SHP77 treated with DMSO at 0.1 percent for 48 hours (cell line): ENCODE results near the gene JADE1.

Experiments
- DNase-seq: peaks from one replicate; lab custom pipeline; 2025; lab: John Stamatoyannopoulos, UW

Gene JADE1

DNA sequence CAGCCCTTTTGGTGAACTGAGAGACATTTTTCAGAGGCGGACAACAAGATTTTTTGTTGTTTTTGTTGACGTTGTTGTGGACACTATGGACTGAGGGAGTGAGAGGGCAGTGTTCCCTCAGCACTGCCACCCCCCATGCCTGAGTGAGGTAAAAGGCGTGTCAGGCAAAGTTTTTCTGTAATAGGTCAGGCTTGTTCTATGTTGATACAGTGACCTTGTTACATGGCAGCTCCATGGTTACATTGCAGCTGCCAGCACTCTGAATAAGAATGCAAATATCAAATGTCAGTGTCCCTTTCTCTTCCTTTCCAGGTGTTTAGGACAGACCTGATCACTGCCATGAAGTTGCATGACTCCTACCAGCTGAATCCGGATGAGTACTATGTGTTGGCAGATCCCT is 36.6 kb downstream of the JADE1 start:
- DNase-seq: peak; percentile 74

DNA sequence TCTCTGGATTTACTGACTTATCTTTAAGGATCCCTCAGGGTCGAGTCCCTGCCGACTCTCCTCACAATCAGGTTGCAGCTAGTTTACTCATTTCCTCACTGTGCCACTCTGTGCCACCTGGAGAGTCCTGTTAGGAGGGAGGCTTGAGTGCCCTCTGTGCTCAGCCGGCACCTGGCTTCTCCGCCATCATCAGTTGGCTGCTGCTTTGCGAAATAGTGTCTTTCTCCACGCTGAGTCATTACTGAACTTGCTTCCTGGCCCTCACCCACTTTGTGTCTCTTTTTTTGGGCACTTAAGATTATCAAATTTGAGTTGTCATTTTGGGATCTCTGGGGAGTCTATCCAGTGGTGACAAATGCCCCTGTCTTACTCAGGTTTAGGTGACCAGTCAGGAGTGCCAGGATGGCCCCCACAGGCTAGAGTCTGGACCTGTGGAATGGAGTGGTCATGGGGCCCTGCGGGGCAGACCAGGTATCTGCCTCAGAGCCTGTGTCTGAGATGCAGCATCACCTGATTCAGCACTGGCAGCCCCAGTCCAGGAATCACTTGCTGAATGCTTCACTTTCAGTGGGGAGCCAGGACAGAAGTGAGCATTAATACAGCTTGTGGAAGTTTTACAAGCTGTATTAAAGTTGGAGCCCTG is 37.7 kb downstream of the JADE1 start:
- no peak for DNase-seq

DNA sequence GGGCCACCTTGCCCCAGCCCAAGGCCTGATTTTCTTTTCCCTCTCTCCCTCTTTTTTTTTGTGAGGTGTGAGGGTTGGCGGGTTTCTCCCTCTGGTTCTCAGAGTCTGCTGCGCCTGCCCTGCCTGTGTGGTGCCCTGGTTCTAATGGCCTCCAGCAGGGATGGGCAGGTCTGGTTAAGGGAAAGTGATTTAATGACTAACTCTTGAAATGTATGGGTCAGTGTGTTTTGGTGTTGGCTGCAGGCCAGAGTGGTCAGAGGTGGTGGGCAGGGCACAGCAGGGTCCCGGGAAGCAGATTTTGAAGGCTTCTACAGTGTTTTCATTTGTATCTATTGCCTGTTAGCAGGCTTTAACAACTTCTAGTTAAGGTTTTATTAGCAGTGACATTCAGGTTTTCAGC is 39.0 kb downstream of the JADE1 start:
- no peak for DNase-seq

GRCh38 chr4:128850252-128850651 is 40.8 kb downstream of the JADE1 start:
- DNase-seq: no peak

DNA sequence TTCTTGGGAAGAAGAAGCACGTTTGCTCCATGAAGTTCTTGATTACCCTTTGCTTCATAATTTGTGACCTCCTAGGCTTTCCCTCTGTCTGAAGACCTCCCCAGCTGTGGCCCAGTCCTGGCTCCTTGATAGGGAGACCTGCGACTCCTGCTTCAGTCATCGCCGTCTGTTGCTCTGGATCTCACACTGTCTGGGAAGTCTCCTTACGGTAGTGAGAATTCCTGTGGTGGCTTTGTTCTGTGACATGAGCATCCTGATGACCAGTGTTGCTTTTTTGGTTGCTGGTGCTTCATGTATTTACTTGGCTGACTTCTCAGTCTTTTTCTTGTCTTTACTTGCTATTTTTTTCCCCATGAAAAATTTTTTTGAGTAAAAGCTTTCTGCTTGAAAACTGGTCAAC is 44.2 kb downstream of the JADE1 start:
- no peak for DNase-seq

GRCh38 chr4:128854433-128854832 is 44.9 kb downstream of the JADE1 start:
- DNase-seq: no peak

DNA sequence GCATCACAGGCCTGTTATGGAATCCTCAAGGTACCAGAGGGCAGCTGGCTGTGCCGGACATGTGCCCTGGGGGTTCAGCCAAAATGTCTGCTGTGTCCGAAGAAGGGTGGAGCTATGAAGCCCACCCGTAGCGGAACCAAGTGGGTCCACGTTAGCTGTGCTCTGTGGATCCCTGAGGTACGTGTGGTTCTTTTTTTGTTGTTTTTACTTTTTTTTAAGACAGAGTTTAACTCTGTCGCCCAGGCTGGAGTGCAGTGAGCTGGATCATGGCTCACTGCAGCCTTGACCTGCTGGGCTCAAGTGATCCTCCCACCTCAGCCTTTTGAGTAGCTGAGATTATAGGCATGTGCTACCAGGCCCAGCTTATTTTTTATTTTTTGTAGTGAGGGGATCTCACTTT is 46.1 kb downstream of the JADE1 start:
- DNase-seq: no peak

DNA sequence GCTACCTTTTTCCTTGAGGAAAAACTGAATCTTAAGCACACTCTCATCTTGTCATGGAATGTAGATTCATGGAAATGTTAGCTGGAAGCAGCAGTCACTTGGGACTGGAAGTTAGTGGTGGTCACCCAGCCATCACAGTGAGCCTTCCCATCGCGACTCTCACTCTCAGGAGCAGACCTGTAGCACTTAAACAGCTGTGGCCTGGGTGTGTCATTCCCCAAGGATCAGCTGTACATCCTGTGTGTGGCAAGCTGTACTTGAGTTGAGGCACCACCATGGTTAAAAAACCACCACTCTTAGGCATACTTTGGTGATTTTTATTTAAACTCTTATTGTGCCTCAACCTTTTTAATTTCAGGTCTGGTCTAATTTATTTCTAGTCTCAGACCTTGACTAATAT is 46.7 kb downstream of the JADE1 start:
- DNase-seq: no peak

DNA sequence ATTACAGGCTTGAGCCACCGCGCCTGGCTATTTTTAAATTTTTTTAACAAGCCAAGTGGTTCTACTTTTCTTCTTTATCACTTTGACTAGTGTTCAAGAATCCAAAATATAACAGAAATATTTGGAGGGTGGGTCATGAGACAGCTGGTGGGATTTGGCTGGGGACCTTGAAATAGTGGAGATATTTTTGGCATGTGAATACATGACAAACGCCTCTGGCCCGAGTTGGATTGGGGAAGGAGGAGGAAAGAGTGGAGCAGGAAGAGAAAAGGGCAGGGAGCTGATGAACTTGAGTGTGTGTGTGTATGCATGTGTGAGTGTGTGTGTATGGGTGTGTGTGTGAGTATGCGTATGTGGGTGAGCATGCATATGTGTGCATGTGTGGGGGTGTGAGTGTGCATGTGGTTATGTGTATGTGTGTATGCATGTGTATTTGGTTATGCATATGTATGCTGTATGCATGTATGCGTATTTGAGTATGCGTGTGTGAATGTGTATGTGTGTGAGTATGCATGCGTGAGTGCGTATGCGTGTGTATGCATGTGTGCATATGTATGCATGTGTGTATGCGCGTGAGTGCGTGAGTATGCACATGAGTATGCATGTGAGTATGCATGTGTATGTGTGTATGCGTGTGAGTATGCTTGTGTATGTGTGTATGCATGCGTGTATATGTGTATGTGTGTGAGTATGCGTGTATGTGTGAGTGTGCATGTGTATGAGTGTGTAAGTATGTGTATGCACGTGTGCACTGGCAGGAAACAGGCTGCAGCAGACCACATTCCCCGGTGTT is 49.6 kb downstream of the JADE1 start:
- DNase-seq: no peak

DNA sequence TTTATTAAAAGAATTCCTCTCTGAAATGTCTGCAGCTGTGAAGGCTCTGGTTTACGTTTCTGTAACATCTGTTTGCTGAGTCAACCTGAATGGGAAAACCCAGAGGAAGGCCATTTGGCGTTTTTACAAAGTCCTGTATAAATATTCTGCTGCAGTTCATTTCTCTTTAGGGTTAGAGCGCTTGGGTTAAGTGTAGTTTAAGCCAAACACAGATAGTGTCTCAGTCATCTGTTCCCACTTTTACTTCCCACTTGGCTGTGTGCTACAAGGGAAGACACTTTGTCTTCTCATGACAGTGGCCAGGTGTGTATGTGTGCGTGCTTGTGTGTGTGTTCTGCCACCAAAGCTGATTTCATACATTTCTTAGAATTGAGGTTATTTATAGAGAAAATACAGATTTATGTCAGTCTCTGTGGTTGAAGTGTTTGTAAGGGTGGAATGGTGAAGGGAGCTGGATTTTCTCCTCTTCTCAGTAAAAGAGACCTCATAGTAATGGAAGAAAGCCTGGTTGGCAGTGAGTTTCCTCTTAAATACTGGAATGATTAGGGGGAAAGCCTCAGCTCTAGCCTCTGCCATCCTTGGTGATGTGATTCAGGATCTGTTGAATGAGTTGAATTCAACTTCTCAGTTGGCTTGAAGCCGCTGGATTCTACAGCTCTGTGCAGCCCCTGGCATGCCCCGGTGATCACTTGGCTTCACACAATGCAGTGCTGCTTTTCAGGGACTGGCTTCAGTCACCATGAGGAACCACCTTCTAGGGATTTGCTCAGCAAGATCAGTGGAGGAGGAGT is 50.6 kb downstream of the JADE1 start:
- no peak for DNase-seq

- no peak for DNase-seq
These were observed 52.5 kb downstream of the JADE1 start for GRCh38 chr4:128861856-128862518.

GRCh38 chr4:128862608-128863311 is 53.3 kb downstream of the JADE1 start:
- DNase-seq: no peak

DNA sequence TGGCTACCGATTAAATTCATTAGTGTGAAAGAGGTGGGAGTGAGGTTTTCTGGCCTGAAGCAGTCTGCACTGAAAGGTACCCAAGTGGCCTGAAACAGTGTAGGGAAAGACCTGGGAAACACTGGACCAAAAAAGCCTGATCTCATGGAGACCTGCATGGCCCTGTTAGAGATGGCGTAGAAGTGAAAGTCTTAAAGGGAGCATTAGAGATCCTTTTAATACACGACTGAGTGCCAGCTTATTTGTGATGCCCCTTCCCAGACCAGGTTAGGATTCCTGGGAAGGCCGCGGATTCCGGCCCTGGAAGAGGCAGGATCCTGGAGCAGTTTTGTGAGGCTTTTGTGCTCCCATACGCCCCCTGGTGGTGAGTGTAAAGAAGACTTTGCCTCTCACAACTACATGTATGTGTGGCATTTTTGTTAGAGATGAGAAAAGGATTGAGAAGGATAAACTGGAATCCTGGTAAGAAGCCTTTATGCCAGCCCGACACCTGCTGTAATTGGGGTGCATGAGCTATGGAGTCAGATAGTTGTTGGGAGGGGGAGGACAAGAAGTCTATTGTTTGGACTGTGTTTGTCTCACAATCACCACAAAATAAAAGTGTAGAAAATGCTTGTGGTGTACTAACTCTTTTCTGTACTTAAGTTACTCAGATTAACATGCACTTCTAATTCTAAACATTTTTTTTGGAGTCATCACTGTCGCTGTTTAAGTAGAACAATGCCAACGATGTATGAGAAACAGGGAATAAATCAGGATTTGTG is 54.0 kb downstream of the JADE1 start:
- no peak for DNase-seq

DNA sequence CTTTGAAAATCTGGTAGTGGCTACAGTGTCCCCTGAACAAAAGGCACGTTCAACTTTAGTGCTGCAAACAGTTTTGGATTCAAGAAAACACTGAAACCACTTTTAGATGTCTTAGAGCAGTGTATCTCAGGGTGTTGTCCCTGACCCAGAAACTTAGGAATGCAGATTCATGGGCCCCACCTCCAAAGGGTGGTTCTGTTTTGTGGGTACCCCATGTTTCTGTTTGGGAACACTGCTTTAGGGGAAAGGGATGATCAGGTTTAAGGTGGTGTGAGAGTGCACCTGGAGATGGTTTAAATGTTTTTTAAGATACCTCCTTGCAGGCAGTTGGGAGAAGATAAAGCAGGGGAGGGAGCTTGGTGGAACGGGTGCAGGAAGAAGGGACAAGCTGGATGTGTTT is 55.6 kb downstream of the JADE1 start:
- DNase-seq: no peak

DNA sequence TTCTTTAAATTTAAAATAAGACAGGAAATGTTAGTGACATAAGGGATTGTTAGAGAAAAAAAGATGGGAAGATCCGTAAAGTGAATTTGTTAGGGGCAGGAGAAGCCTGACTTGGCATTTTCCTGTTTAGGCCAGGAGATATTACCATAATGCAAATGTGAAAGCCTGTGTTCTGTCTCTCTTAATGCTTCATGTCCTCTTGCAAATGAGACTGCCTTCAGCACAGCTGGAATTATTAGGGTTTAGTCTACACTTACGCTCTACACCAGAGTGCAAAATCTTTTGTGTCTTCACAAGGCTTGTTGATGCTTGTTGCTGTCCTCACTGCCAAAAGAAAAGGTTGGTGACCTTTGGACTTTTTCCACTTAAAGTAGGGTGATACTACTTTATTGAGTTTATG is 56.8 kb downstream of the JADE1 start:
- no peak for DNase-seq

DNA sequence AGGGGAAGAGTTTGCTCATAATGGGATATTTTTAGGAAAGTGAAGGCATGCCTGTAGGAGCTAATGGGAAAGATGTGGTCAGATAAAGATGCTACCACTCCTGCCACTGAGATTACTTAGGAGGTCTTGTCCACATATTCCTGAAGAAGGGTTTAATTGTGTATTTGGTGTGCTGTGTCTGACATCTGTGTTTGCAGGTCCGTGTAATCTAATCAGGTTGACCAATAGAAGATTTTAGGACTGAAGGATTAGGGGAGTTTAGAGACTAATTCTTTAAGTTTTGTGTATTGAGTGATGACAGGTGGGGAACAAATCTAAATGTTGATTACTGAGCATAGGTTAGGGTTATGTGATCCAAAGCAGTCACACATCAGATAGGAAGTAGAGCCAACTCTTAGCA is 57.2 kb downstream of the JADE1 start:
- no peak for DNase-seq

GRCh38 chr4:128868758-128869157 is 59.3 kb downstream of the JADE1 start:
- DNase-seq: no peak

DNA sequence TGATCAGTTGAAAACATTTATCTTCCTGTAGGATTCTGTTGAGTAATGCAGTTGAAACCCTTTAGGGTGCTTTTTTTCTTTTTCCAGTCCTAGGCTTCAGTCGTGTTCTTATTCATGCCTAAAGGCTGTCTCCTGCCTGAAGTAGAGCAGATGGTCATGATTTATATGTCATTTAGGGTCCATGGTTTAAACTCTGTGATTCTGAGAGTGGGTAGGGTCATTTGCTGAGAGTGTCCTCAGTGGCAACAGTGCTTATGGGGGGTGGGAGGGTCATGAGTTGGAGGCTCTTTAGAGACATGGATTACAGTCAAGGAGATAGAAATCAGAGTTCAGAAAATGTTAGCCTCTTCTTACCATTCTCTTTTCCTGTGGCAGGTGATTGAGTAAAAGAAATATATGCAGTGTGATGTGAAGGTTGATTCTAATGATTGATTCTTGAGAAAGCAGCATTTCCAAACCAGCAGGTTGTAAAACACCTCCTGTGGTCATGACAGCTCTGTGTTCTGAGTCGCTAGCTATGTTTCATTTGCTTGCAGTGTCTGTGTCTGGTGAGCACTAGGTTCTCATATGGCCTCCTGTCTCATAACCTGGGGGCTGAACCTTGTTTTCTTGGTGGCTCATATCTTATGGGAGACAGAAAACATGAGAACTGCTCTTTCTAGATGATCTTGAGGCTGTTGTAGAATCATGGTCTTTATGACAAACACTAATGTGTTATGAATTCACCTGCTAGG is 60.4 kb downstream of the JADE1 start:
- no peak for DNase-seq

DNA sequence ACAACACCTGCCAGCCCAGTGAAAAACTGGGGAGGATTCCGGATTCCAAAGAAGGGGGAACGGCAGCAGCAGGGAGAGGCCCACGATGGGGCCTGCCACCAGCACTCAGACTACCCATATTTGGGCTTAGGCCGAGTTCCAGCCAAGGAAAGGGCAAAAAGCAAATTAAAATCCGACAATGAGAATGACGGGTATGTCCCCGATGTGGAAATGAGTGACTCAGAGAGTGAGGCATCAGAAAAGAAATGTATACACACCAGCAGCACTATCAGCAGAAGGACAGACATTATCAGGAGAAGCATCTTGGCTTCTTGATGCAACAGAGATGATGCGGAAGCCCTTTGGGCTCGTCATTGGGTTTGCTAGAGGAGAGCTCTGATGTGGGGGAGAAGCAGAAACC is 62.4 kb downstream of the JADE1 start:
- DNase-seq: no peak

- no peak for DNase-seq
These were observed 66.7 kb downstream of the JADE1 start for GRCh38 chr4:128876200-128876599.
